Heart right ventricle (tissue), 16 donors: Measurements from ENCODE around the gene ERN1. TPM values are rescaled to one million over a fixed set of nuclear protein-coding genes. Genes with fewer than 3 reads are reported as not detected.
"Not testable (repeated sequence)": the region's sequence is repeated elsewhere in the genome, so short reads cannot be mapped to it uniquely, and the experiment has no call there.

ENCODE experiments used
- ATAC-seq, 8 donors: fragments of 200-7000 bp; cut with Tn5 transposase; one replicate each; pipeline ENCODE4 v1.9.1; 2020; ENCODE audit warnings: mild to moderate bottlenecking in 8 of 8, moderate library complexity in 8 of 8, moderate number of reproducible peaks in 1 of 8
- DNase-seq, 2 donors: peaks; one replicate each; pipeline ENCODE4 v3.0.0-alpha.2; 2020
- H3K27ac ChIP-seq, 10 donors: fragments of 200-600 bp; sonication (generic) in 2 of 10; one replicate each; pipeline versions ENCODE4 v1.5.0 to v1.8.0; 2020 to 2022; ENCODE audit warnings: mild to moderate bottlenecking in 3 of 10
- H3K27me3 ChIP-seq, 7 donors: fragments of 200-600 bp; one replicate each; pipeline ENCODE4 v1.8.0; 2021 to 2022; ENCODE audit warnings: mild to moderate bottlenecking in 2 of 7
- H3K36me3 ChIP-seq, 9 donors: fragments of 200-600 bp; sonication (generic) in 1 of 9; one replicate each; pipeline versions ENCODE4 v1.5.0 to v1.8.0; 2020 to 2022; ENCODE audit warnings: mild to moderate bottlenecking in 2 of 9
- H3K4me1 ChIP-seq, 9 donors: fragments of 200-600 bp; sonication (generic) in 1 of 9; one replicate each; pipeline versions ENCODE4 v1.5.0 to v1.8.0; 2020 to 2022; ENCODE audit warnings: mild to moderate bottlenecking in 4 of 9
- H3K4me3 ChIP-seq, 10 donors: fragments of 200-600 bp; sonication (generic) in 2 of 10; one replicate each; pipeline versions ENCODE4 v1.5.0 to v1.8.0; 2020 to 2022; ENCODE audit warnings: mild to moderate bottlenecking in 7 of 10, moderate library complexity in 2 of 10
- H3K9me3 ChIP-seq, 11 donors: fragments of 200-600 bp in 10 of 11; sonication (generic) in 2 of 11; one replicate each; pipeline versions ENCODE4 v1.5.0 to v1.8.0; 2013 to 2022; ENCODE audit warnings: mild to moderate bottlenecking in 2 of 11, control low read depth in 1 of 11, moderate library complexity in 1 of 11
- CTCF ChIP-seq, 9 donors: fragments of 200-600 bp; sonication (generic) in 2 of 9; IDR thresholded peaks; one replicate each; pipeline versions ENCODE4 v1.5.0 to v1.8.0; 2021 to 2022; ENCODE audit warnings: antibody characterized with exemption in 9 of 9, mild to moderate bottlenecking in 5 of 9, moderate library complexity in 1 of 9
- WGBS, 2 donors: extraction: QIAGEN DNeasy Blood & Tissue Kit; methylation state at CpG; one replicate each; pipeline ENCODE4 v1.1.7; 2013; ENCODE audit warnings: inconsistent platforms in 1 of 2; 5-methylcytosine and 5-hydroxymethylcytosine counted together
- intact Hi-C, 10 donors: fragments of 100-400 bp; cut with DNase I; formaldehyde crosslinking; loops; one replicate each; pipeline versions ENCODE4 v1.11.1 to v1.14.2; 2022
- long read RNA-seq, 3 donors: library from polyadenylated mRNA; unstranded; transcript quantifications; one replicate each; pipeline ENCODE4 v2.0.0, GENCODE V29; 2020 to 2021
- polyA plus RNA-seq, 2 donors: library from polyadenylated mRNA; stranded (reverse); fragments of 200-250 nt; gene quantifications; one replicate each; pipeline ENCODE4 v1.2.3, GENCODE V29; 2013
- total RNA-seq, 10 donors: library from RNA; stranded (reverse); fragmentation: NEBNext Ultra II Directional in 3 of 10; extraction: Animal tissue kit (Norgen Biotek cat#: 25700) in 3 of 10; gene quantifications; one replicate each; pipeline versions ENCODE4 v1.2.1 to v1.2.4, GENCODE V29; 2021 to 2023
- donor health status: Arrhythmogenic right ventricular cardiomyopathy.
- donor health status: ischemic (EF 13 %, LVEDD 7.1; RV severe dilation, severe dysfunction).
- donor health status: healthy with polysubstance abuse.
- donor health status: DM: no; HTN: yes; CAD: no.
- donor health status: DM: no; HTN: no; CAD: no.
- donor health status: ischemic (EF 25% LVEDD 6.9; RV normal size, moderate dysfunction).
- donor health status: ischemic (EF 25% LVEDD 5.7; RV mildly dilated, moderate dysfunction).
- donor health status: healthy.
- donor health status: DM: yes; HTN: yes; CAD: no.
- donor health status: Ischemic cardiomyopathy.
- donor health status: ischemic (EF 35%, LVEDD 5.7; RV mildly dilated, moderate dysfunction).
- donor health status: nonischemic (EF 11% LVEDD 7.7; RV severe dilation, severe dysfunction).
- donor health status: DM: yes; HTN: yes; CAD: no.
- donor health status: PGD.
- donor health status: ischemic (EF 29% LVEDD 5.4; RV normal size, mild dysfunction).
- donor health status: nonischemic (EF 23%, LVEDD 6.1; RV moderate dilation, normal function).

Gene ERN1
- total RNA-seq (10 to 100 TPM in 3 of 10 donors, 1 to 10 TPM in 7; 5.0 to 16.6 (median 7.6) TPM), polyA plus RNA-seq (1 to 10 TPM; 2.2 to 2.9 TPM)
- long read RNA-seq, donor 1, partial matches to known transcripts: 0 of 3 reads
- long read RNA-seq, donor 1, other reads (novel, unspliced or antisense): 1 of 3 reads
- long read RNA-seq, donor 2, partial matches to known transcripts: 0 of 3 reads
- long read RNA-seq, donor 2, other reads (novel, unspliced or antisense): 1 of 3 reads
- long read RNA-seq, donor 3, partial matches to known transcripts: 2 of 7 reads
- long read RNA-seq, donor 3, other reads (novel, unspliced or antisense): 4 of 7 reads

- intact Hi-C loops: loop anchor here (2.0 to 10.0 kb wide), 11 partner anchors 55 to 228 kb away; partner anchors contain the start of genes CSHL1 (in 5 of the 10) and GH1 (in 5 of the 10)
- Histone ChIP-seq H3K36me3 (no peaks in the 10 kb centered on the region), H3K4me1 (peaks cover 0 to 47% (median 32%) of the 10 kb centered on the region in 9 donors), H3K27ac (peak within 1 kb of the TSS; percentile 82 to 98 (median 96)), H3K4me3 (peak within 1 kb of the TSS; percentile 62 to 87 (median 80)), H3K27me3 (no peaks in the 10 kb centered on the region), H3K9me3 (no peaks in the 10 kb centered on the region)
- ATAC-seq: peak; percentile 96 to 99 (median 98)
- 1% methylated on average over 71 to 98 of the region's 98 CpGs for WGBS, 2 donors
- peak; percentile 92 to 96 for DNase-seq
- TF ChIP-seq CTCF (IDR thresholded peaks at IDR 0.05): peak in 1 of 9 donors; percentile 17
Observed at GRCh38 chr17:64129765-64130558, at the start of gene ERN1. ERN1 (minus strand) TSS chr17:64130144; CDS start chr17:64130029, 115 bp downstream.

GRCh38 chr17:64179024-64179423 is 49.1 kb upstream of the ERN1 start:
- intact Hi-C loops, DNase-seq, H3K27me3 ChIP-seq, H3K4me3 ChIP-seq, H3K9me3 ChIP-seq: not testable (repeated sequence)
- peak in 1 of 8 donors; percentile 7 for ATAC-seq
- Histone ChIP-seq H3K4me1 (peaks cover 0 to 86% (median 45%) of the 10 kb centered on the region in 9 donors), H3K27ac (peak overlapping the region in 1 of 10 donors; percentile 61), H3K36me3 (peaks cover 0 to 30% (median 0%) of the 10 kb centered on the region in 9 donors)
- WGBS, 2 donors: 48 to 49% methylated on average over 4 of the region's 4 CpGs

GRCh38 chr17:64178011-64178825 is 48.3 kb upstream of the ERN1 start:
- Histone ChIP-seq H3K4me1 (peaks cover 0 to 86% (median 45%) of the 10 kb centered on the region in 9 donors), H3K27me3 (no peaks in the 10 kb centered on the region), H3K27ac (peak overlapping the region in 7 of 10 donors; percentile 9 to 75 (median 61)), H3K36me3 (peaks cover 0 to 30% (median 0%) of the 10 kb centered on the region in 9 donors), H3K9me3 (no peaks in the 10 kb centered on the region), H3K4me3 (no peak overlapping the region)
- 64 to 66% methylated on average over 9 of the region's 9 CpGs for WGBS, 2 donors
- DNase-seq (no peak), ATAC-seq (peak in 1 of 8 donors; percentile 12)
- intact Hi-C loops: no loop called here
- TF ChIP-seq CTCF (IDR thresholded peaks at IDR 0.05): no peak

- Histone ChIP-seq H3K4me1 (peaks cover 0 to 79% (median 49%) of the 10 kb centered on the region in 9 donors), H3K4me3 (no peak overlapping the region), H3K27me3 (no peaks in the 10 kb centered on the region), H3K36me3 (peaks cover 0 to 30% (median 0%) of the 10 kb centered on the region in 9 donors), H3K9me3 (no peaks in the 10 kb centered on the region), H3K27ac (peak overlapping the region in 9 of 10 donors; percentile 10 to 82 (median 68))
- intact Hi-C loops: no loop called here
- no peak for TF ChIP-seq CTCF (IDR thresholded peaks at IDR 0.05)
- ATAC-seq (no peak), DNase-seq (no peak)
- 81 to 86% methylated on average over 7 of the region's 7 CpGs for WGBS, 2 donors
Observed at GRCh38 chr17:64177311-64178010, 47.5 kb upstream of the ERN1 start.
